GM10847 (cell line): ENCODE measurements around the gene MEGF9.

Experiments
- POLR2A ChIP-seq: IDR thresholded peaks from 2 replicates; pipeline ENCODE4 v1.6.1; 2011; ENCODE audit not compliant: insufficient read length; ENCODE audit errors: extremely low read depth

MEGF9 gene

DNA sequence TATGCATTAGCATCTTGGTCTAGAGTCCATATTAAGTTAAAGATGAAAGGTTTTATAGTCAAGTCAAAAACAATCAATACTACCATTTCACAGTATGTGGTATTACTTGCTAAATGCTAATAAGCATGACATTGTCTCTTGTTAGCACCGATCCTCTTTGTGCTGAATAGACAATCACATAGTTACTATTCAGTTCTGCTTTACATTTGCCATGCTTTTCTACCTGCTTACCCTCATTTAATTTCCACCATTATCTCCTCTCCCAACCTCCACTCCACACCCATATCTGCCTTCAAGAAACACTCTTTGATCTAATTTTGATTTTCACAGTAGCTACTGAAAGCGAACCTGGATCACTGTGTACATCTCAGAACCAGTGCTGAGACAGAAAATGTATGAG lies 16.8 kb downstream of the MEGF9 start:
- TF ChIP-seq POLR2A: no peak

DNA sequence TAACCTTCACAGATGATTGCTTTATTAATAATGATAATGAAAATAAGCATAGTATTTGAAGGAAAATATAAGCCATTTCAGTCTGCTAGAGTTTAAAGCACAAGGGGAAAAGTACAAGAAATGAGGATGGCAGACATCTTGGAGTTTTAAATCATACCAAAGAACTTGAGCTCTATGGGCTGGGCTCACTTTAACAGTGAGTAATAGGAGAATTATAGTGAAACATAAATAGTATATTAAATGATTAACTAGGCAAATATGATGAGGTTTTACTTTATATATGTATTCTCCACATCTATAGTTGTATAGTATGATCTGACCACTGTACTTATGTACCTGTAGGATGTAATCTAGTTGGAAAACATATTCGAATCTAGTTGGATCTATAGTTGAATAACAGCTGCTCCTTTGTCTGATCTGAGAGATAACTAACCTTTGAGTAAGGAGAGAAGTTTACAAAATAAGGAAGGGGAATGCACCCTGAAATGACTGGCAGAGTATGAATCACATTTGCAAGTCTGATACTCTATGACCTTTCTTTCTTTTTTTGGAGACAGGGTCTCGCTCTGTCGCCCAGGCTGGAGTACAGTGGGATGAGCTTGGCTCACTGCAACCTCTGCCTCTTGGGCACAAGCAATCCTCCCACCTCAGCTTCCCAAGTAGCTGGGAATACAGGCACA lies 17.6 kb downstream of the MEGF9 start:
- TF ChIP-seq POLR2A: no peak

DNA sequence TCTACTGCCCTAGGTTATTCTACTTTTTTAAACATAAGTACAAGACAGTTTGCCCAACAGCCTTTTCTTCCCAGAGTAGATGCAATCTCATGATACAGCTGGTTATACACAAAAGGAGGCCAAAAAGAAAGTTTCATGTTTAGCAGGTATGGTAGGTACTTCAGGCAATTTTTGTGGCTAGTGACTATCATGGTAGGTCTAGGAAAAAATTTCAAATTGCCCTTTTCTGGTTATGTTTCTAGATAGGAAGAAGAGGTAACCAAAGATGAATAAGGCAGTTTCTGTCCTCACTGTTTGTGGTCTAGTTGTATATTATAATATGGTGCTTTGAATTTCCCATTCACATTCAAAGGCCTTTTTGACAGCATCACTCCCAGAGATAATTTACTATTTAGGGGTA lies 19.7 kb downstream of the MEGF9 start:
- TF ChIP-seq POLR2A: no peak

DNA sequence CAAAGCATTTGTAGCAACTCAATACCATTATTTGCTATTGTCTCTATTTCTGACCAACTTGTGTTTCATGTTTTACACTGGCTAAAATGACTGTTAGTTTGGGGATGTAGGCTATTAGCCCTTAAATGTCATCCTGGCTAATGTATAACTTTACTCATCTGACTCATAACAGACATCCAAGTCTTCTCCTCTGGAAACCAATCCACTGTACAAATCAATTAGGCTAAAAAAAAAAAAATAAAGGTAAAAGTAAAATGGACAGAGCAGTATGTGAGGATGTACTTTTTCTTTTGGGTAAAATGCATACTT lies 20.6 kb downstream of the MEGF9 start:
- TF ChIP-seq POLR2A: no peak

DNA sequence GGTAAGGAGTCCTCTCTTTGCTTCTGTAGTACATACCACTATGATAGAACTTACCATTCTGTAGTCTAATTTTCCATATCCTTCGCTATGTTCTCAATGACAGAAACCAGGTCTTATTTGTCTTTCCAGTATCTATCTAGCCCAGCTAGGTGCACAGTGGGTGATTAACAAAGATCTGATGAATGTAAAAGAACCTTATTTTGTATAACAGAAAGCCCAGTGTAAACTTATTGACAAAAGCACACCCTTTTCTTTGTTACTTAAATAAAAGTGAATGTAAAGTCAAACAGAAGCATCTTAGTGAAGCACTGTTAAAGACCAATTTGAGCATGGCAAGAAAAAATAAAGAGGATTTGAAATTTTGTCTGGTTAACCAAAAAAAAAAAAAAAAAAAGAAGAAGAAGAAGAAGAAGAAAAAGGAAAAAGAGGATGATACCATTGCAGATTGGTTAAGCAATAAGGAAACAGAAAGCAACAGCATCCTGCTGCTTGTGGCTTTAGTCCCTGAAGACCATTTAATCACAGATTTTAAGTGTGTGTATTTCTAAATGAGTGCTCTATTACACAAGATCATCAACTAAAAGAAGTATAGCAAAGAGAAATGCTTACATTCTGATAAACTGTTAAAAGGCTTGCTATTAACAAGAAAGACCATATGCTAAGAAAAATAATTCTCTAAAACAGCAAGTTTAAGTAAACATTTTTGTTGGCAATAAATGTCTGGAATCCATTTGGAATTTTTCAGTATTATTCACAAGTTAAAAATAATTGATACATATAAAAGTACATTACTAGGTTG lies 21.2 kb downstream of the MEGF9 start:
- no peak for TF ChIP-seq POLR2A

DNA sequence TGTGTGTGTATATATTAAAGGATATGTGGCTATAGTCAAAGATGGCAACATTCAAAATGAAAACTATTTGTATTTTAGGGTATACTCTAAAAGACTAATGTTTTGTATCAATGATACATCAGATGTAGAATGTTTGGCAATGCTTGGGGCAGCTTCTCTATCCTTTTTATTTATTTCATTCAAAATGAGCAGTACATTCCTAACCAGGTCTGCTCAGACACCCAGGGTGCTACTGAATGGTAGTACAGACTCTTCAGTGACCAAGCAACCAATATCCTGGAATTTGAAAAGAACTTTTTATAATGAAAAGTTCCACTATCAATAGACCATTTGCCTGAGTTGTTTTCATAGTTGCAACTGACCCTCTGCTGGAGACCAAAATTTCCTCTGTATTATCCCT lies 23.9 kb downstream of the MEGF9 start:
- no peak for TF ChIP-seq POLR2A

DNA sequence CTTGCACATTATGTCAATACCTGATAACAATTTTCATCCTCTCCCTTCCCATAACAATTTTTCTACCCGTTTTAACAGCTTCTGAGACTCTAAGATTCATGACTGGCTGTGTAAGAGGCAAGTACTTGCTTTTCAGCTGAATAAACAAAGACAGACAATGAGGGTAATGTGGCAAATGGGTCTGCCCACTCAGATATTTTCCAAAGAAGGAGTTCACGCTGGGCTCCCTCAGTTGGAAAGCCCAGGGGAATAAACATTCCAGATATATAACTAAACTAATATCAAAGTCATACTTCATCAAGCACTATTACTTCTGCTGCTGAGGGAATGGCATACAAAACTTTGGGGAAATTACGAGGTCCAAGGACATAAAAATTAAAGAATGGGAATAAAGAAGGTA lies 24.4 kb downstream of the MEGF9 start:
- no peak for TF ChIP-seq POLR2A

DNA sequence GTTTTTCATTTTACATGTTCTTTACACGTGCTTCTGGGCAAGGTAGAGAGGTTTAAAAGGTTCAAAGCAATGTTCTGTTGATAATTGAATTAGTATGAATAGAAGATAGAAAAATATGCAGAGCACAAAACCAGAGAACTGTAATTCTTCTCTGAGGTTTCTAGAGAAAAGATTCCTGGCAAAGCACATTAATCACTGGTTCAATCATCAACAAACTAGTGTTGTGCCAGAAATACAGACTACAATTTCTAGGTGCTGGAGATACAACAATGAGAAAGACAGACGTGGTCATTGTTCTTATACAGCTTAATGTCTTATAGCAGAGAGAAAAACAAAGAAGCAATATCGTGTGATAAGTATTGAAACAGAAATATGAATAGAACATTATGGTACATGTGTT lies 25.5 kb downstream of the MEGF9 start:
- TF ChIP-seq POLR2A: no peak

DNA sequence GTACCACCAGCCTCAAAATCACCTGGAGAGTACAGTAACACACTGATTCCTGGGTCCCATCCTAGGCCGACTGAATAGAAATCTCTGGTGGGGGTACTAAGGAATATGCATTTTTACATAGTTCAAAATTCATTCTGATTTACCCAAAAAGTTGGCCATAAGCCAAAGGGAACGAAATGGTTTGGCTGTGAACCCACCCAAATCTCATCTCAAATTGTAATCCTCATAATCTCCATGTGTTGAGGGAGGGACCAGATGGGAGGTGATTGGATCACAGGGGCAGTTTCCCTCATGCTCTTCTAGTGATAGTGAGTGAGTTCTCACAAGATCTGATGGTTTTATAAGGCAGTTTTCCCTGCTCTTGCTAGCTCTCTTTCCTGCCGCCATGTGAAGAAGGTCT lies 31.1 kb downstream of the MEGF9 start:
- no peak for TF ChIP-seq POLR2A

DNA sequence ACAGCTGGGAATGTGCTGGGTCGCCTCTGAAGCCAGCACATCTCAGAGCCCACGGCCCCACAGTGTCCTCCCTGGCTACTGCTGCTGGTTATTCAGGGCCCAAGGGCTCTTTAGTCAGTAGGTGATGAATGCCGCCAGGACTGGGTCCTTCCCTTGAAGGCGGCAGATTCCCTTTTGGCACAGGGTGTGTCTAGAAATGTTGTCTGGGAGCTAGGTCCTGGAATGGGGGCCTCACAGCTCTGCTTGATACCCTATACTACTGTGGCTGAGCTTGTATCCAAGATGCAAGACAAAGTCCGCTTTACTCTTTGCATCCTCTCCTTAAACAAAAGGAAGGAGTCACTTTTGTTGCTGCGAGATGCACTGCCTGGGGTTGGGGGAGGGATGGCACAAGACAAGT lies 33.1 kb downstream of the MEGF9 start:
- no peak for TF ChIP-seq POLR2A

DNA sequence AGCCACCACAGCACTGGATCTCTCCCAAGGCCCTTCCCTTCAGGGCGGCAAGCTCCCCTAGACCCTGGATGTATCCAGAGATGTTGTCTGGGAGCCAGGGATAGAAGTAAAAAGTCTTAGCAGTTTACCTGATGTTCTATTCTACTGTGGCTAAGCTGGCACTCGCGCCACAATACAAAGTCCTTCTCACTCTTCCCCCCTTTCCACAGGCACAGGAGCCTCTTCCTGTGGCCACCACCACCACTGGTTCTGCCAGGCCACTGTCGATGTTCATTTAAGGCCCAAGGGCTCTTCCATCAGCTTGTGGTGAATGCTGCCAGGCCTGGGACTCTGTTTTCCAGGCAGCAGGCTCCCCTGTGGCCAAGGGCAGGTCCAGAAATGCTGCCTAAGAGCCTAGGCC lies 33.7 kb downstream of the MEGF9 start:
- TF ChIP-seq POLR2A: no peak

DNA sequence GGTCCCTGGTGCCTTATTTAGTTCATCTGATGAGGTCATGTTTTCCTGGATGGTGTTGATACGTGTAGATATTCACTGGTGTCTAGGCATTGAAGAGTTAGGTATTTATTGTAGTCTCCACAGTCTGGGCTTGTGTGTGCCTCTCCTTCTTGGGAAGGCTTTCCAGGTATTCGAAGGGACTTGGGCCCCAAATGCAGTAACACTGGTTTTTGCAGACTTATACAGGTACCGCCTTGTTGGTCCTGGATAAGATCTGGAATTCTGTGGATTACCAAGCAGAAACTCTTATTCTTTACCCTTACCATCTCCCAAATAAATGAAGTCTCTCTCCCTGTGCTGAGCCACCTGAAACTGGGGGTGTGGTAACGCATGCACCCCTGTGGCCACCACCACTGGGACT lies 34.1 kb downstream of the MEGF9 start:
- no peak for TF ChIP-seq POLR2A

DNA sequence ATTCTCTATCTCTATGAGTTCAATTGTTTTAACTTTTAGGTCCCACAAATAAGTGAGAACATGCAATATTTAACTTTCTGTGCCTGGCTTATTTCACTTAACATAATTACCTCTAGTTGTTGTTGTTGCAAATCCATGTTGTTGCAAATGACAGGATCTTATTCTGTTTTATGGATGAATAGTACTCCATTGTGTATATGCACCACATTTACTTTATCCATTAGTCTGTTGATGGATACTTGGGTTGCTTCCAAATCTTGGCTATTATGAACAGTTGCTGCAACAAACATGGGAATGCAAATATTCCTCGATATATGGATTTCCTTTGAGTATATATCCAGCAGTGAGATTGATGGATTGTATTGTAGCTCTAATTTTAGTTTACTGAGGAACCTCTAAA lies 36.3 kb downstream of the MEGF9 start:
- no peak for TF ChIP-seq POLR2A

DNA sequence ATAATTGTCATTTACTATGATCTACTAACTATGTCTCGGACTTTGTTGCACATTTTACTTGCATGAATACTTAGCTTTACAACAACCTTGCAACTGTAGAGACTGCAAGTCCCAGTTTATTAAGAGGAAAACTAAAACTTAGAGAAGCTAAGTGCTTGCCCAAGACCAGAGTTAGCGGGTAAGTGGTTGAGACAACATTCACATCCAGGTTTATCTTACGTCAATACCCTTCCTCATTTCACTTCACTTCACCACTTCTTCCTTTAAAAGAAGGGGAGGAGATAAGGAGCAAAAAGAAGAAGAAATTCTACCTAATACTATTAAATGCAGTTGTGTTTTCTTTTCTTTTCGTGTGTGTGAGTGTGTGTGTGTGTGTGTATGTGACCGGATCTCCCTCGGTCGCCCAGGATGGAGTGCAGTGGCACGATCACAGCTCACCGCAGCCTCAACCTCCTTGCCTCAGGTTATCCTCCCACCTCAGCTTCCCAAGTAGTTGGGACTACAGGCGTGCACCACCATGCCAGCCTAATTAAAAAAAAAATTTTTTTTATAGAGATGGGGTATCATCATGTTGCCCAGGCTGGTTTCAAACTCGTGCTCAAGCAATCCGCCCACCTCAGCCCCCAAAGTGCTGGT lies 37.4 kb downstream of the MEGF9 start:
- no peak for TF ChIP-seq POLR2A

DNA sequence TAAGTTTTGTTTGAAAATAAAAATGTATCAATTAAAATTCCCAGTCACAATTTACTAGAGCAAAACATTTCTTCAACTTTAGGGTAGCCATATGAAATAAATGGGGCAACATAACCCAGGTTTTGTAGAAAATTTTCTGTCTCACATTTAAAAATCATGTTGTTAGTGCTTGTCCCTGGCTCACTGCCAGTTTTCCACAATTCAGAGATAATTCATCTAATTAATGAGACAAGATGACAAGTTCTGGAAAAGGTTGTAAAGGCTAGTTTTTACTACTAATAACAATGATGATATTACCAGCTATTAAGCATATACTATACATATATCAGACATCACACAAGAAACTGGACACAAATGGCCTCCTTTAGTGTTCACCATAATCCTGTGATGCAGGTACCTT lies 45.9 kb downstream of the MEGF9 start:
- no peak for TF ChIP-seq POLR2A

DNA sequence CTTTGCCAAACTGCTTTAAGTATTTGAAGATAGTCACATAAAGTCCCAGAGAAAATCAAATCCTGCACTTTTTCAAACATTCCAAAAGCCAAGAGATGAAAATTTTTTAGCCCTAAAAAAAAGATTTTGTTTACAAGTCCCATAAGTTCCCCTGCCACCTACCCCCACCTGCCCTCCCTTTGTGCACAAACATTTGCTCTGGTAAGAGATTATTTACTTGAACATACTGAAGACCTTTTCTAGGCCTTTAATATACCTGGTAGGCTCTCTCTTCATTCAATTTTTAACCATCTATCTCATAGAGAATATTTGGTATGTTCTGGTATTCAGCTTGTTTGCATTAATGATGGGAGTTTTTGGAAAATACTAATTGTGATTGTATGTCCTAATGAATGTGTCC lies 50.3 kb downstream of the MEGF9 start:
- no peak for TF ChIP-seq POLR2A

DNA sequence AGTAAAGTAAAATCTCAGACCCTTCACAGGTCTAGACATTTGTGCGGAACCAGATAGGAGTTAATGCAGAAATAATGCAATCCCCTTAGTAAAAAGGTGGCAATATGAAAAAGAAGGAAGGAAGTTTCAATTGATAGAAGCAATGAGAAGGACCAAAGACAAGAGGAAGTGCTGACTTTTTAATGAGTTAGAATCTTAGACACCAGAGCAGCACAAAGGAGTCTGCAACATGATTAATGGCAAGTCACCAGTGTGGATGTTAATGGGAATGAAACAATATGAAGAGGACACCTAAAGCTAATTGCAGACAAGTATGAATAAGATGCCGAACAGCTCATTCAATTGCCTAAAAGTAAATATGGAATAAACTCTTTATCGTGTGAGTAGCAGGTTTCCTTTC lies 50.9 kb downstream of the MEGF9 start:
- TF ChIP-seq POLR2A: no peak

DNA sequence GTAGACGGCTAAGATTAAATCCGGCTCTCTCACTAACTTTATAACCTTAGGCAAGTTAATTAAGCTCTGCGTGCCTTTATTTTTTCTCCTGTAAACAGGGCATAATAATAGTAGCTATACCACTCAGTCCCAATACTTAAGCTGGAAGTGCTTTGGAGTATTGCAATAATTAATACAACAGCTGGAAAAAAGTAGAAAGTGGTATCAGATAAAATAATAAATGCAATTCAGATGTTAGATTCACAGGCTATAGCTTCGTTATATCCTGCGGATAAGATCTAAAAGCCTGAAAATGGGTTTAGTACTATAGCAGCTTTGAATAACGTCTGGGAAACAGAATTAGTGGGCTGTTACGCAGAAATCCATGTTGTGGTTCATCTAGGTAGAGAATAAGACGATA lies 51.8 kb downstream of the MEGF9 start:
- TF ChIP-seq POLR2A: no peak
